Measurements from ENCODE around the gene HSD11B1.

The HSD11B1 gene

GRCh38 chr1:209723756-209724693 is 19.4 kb downstream of the HSD11B1 start:
- TF ChIP-seq SIN3A (IDR thresholded peaks at IDR 0.05; ENCODE audit: borderline replicate concordance, insufficient read depth, low read length) (no peak), FOXP2 (optimal IDR thresholded peaks at IDR 0.05; ENCODE audit: borderline replicate concordance, extremely low read depth, extremely low read length, insufficient read depth) (no peak), TAF1 (IDR thresholded peaks at IDR 0.05; ENCODE audit: borderline replicate concordance, insufficient read depth, low read length) (no peak), POLR2AphosphoS5 (IDR thresholded peaks at IDR 0.05; ENCODE audit: low read depth, low read length) (no peak), REST (IDR thresholded peaks at IDR 0.05; ENCODE audit: insufficient read depth in 1 of 2, low read depth in 2 of 2, low read length in 2 of 2) (no peak)

- no peak for TF ChIP-seq TAF1 (IDR thresholded peaks at IDR 0.05; ENCODE audit: borderline replicate concordance, insufficient read depth, low read length)
- TF ChIP-seq FOXP2 (optimal IDR thresholded peaks at IDR 0.05; ENCODE audit: borderline replicate concordance, extremely low read depth, extremely low read length, insufficient read depth), result no peak
- no peak for TF ChIP-seq REST (IDR thresholded peaks at IDR 0.05; ENCODE audit: insufficient read depth in 1 of 2, low read depth in 2 of 2, low read length in 2 of 2)
- TF ChIP-seq POLR2AphosphoS5 (IDR thresholded peaks at IDR 0.05; ENCODE audit: low read depth, low read length), result no peak
- TF ChIP-seq SIN3A (IDR thresholded peaks at IDR 0.05; ENCODE audit: borderline replicate concordance, insufficient read depth, low read length), result no peak
Observed at GRCh38 chr1:209727286-209727685, 22.6 kb downstream of the HSD11B1 start.

GRCh38 chr1:209727785-209728184 is 23.1 kb downstream of the HSD11B1 start:
- TF ChIP-seq REST (IDR thresholded peaks at IDR 0.05; ENCODE audit: insufficient read depth in 1 of 2, low read depth in 2 of 2, low read length in 2 of 2) (no peak), TAF1 (IDR thresholded peaks at IDR 0.05; ENCODE audit: borderline replicate concordance, insufficient read depth, low read length) (no peak), FOXP2 (optimal IDR thresholded peaks at IDR 0.05; ENCODE audit: borderline replicate concordance, extremely low read depth, extremely low read length, insufficient read depth) (no peak), SIN3A (IDR thresholded peaks at IDR 0.05; ENCODE audit: borderline replicate concordance, insufficient read depth, low read length) (no peak), POLR2AphosphoS5 (IDR thresholded peaks at IDR 0.05; ENCODE audit: low read depth, low read length) (no peak)

GRCh38 chr1:209728466-209728865 is 23.8 kb downstream of the HSD11B1 start:
- TF ChIP-seq SIN3A (IDR thresholded peaks at IDR 0.05; ENCODE audit: borderline replicate concordance, insufficient read depth, low read length), result no peak

- no peak for TF ChIP-seq REST (IDR thresholded peaks at IDR 0.05; ENCODE audit: insufficient read depth in 1 of 2, low read depth in 2 of 2, low read length in 2 of 2)
- TF ChIP-seq SIN3A (IDR thresholded peaks at IDR 0.05; ENCODE audit: borderline replicate concordance, insufficient read depth, low read length), result no peak
- no peak for TF ChIP-seq FOXP2 (optimal IDR thresholded peaks at IDR 0.05; ENCODE audit: borderline replicate concordance, extremely low read depth, extremely low read length, insufficient read depth)
- no peak for TF ChIP-seq TAF1 (IDR thresholded peaks at IDR 0.05; ENCODE audit: borderline replicate concordance, insufficient read depth, low read length)
- no peak for TF ChIP-seq POLR2AphosphoS5 (IDR thresholded peaks at IDR 0.05; ENCODE audit: low read depth, low read length)
Observed at GRCh38 chr1:209729436-209729835, 24.8 kb downstream of the HSD11B1 start.
